ENCODE results near the gene FIBP.

Gene FIBP

DNA sequence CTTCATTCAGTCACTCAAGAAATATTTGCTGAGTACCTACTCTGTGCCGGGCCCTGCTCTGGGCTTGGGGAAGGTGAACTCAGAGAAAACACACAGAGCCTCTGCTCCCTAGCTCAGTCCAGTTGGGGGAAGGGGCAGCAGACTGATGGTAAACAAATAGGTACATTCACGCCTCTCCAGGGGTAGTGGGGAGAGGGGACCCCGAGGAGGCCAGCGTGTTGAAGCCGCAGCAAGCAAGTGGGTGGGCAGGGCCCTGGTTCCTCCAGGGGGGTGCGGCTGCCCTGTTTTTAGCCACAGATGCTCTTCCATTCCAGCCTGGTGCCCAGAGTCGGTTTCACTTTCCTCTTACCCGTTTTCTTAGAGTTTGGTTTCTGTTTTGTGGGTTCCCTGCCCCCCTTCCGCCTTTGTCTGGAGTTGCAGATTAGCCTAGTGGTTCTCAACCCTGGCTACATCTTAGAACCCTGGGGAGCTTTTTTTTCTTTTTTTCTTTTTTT is 39.7 kb upstream of the FIBP start:
- H3K4me3 ChIP-seq (ENCODE audit: low read depth, low read length) = peak overlapping the region; percentile 58
- peak; percentile 94 for DNase-seq (ENCODE audit: low read depth)
- TF ChIP-seq, protein P1, sequence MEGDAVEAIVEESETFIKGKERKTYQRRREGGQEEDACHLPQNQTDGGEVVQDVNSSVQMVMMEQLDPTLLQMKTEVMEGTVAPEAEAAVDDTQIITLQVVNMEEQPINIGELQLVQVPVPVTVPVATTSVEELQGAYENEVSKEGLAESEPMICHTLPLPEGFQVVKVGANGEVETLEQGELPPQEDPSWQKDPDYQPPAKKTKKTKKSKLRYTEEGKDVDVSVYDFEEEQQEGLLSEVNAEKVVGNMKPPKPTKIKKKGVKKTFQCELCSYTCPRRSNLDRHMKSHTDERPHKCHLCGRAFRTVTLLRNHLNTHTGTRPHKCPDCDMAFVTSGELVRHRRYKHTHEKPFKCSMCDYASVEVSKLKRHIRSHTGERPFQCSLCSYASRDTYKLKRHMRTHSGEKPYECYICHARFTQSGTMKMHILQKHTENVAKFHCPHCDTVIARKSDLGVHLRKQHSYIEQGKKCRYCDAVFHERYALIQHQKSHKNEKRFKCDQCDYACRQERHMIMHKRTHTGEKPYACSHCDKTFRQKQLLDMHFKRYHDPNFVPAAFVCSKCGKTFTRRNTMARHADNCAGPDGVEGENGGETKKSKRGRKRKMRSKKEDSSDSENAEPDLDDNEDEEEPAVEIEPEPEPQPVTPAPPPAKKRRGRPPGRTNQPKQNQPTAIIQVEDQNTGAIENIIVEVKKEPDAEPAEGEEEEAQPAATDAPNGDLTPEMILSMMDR (IDR thresholded peaks at IDR 0.05; ENCODE audit: insufficient read depth, low read depth, low read length, missing control alignments) = no peak

DNA sequence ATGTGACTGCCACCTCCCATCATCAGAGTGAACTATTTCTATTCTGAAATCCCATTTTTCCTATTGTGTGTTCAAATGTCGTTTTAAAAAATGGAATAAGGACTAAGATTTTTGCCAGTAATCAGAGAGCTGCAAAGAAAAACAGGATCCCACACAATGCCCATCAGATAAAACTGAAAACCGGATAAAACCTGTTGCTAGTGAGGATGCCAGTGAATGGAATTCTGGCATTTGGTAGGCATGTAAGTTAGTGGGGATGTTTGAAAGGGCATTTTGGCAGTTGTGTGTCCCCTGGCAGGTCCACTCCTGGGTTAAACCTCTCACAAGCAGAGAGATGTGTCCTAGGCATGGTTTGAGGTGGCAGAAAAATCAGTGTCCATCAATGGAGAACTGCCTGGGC is 37.1 kb upstream of the FIBP start:
- TF ChIP-seq, protein P1 (IDR thresholded peaks at IDR 0.05; ENCODE audit: insufficient read depth, low read depth, low read length, missing control alignments) = no peak
- H3K4me3 ChIP-seq (ENCODE audit: low read depth, low read length) = no peak overlapping the region
- no peak for DNase-seq (ENCODE audit: low read depth)

DNA sequence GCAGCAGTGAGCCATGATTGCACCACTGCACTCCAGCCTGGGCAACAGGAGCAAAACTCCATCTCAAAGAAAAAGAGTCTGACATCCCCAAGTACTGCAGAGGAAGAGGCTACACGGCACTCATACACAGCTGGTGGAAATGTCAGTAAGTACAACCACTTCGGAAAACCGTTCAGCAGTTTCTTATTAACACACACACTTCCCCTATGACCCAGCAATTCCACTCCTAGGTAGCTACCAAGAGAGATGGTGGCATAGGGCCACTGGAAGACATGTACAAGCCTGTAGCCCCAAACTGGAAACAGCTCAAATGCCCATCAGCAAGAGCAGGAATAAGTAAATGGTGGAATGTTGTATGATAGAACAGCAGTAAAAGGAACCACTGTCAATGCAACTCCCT is 34.3 kb upstream of the FIBP start:
- no peak for DNase-seq (ENCODE audit: low read depth)

DNA sequence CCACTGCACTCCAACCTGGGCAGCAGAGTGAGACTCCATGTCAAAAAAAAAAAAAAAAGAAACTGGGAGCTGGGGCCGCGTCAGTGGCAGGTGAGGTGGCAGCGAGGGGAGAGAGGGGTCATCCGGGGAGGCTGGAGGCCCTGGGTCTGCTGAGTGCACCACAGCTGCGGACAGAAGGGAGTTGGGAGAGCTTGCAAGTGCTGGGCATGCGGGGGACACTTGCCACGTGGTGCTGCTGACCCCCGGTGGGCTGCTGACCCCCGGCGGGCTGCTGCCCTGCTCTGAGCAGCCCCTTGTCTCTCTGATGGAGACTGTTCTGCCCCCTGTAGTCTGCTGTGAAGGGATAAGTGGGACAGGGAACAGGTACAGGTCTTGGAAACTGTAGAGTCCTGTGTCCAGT is 33.6 kb upstream of the FIBP start:
- H3K4me3 ChIP-seq (ENCODE audit: low read depth, low read length) = no peak overlapping the region
- no peak for DNase-seq (ENCODE audit: low read depth)
- TF ChIP-seq, protein P1 (IDR thresholded peaks at IDR 0.05; ENCODE audit: insufficient read depth, low read depth, low read length, missing control alignments) = no peak

More for the DNA sequence above, 34.3 kb upstream of the FIBP start:
- TF ChIP-seq, protein P1 (IDR thresholded peaks at IDR 0.05; ENCODE audit: insufficient read depth, low read depth, low read length, missing control alignments) = no peak
- no peak overlapping the region for H3K4me3 ChIP-seq (ENCODE audit: low read depth, low read length)

DNA sequence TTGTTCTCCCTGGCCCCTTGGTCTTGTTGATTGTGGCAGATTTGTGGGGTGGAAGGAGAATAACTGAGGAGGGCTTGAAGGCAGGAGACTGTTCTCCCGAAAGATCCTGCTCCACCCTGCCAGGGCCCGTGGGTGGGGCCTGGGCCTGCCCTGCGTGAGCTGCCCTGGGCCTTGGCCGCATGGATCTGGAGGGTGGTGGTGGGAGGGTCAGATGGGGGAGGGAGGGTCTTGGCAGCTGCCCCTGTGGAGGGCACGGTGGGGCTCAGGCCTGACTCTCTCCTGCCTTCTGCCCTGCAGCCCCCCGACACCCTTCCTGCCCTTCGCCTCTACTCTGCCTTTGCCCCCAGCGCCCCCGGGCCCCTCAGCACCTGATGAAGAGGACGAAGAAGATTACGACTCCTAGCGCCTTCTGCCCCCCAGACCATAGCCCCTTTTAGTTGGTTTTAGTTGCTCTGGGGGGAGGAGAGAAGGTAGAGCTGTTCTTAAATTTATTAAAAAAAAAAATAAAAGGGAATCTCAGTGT is 32.8 kb upstream of the FIBP start:
- DNase-seq (ENCODE audit: low read depth) = no peak
- no peak overlapping the region for H3K4me3 ChIP-seq (ENCODE audit: low read depth, low read length)
- TF ChIP-seq, protein P1 (IDR thresholded peaks at IDR 0.05; ENCODE audit: insufficient read depth, low read depth, low read length, missing control alignments) = no peak

DNA sequence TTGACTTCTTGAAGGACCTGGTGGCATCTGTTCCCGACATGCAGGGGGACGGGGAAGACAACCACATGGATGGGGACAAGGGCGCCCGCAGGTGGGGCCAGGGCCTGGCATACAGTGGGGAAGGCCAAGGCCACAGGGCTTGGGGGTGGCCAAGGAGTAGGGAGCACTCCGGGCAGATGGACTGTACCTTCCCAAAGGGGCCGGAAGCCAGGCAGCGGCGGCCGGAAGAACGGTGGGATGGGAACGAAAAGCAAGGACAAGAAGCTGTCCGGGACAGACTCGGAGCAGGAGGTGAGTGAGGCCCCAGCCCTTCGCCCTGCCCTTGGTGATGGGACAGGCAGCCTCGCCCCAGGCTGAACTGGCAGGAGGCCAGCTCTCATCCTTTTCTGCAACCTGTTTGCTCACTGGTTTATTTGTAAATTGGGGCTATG is 32.1 kb upstream of the FIBP start:
- H3K4me3 ChIP-seq (ENCODE audit: low read depth, low read length) = peak overlapping the region; percentile 80
- TF ChIP-seq, protein P1 (IDR thresholded peaks at IDR 0.05; ENCODE audit: insufficient read depth, low read depth, low read length, missing control alignments) = no peak
- DNase-seq (ENCODE audit: low read depth) = no peak

Measured in GM12865 (cell line).